ENCODE results near the gene C1orf56.
A peak's percentile ranks its signal among the peaks of the same experiment; 100 is the strongest.

DNA sequence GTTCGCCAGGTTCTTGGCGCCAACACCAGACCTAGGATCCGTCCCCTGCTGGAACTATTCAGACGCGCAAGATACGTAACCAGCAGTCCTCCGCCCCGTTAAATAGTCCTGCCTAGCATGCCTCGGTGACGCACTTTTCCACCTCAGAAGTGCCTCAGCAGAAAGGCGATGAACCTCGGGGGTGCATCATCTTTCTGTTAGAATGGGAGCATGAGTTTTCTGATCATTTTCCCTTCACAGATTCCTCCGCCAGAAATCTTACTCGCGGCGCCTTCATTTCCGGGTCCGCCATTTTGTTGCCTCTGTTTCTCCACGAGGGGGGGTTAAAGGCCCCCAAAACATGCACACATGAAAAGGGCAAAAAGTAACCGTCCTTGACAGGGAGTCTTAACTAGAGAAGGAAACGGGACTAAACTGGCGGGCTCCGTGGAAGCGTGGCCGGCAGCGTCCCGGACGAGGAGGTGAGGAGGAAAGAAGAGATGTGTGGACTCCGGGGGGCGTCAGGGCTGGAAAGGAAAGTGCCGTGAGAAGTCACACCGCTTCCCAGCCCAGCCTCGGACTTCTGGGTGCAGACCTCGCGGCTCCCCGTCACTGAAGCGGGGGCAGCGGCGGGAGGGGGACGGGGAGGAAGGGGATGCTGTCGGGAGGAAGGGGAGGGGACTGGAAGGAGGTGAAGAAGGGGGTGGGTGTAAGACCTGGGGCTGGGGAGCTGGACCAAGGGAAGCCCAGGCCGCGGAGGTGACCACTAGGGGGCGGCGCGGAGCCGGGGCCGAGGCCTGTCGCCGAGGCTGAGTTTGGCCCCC lies 23.1 kb downstream of the C1orf56 start, which contains the start of gene GABPB2:
- TF ChIP-seq, protein P1, sequence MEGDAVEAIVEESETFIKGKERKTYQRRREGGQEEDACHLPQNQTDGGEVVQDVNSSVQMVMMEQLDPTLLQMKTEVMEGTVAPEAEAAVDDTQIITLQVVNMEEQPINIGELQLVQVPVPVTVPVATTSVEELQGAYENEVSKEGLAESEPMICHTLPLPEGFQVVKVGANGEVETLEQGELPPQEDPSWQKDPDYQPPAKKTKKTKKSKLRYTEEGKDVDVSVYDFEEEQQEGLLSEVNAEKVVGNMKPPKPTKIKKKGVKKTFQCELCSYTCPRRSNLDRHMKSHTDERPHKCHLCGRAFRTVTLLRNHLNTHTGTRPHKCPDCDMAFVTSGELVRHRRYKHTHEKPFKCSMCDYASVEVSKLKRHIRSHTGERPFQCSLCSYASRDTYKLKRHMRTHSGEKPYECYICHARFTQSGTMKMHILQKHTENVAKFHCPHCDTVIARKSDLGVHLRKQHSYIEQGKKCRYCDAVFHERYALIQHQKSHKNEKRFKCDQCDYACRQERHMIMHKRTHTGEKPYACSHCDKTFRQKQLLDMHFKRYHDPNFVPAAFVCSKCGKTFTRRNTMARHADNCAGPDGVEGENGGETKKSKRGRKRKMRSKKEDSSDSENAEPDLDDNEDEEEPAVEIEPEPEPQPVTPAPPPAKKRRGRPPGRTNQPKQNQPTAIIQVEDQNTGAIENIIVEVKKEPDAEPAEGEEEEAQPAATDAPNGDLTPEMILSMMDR (IDR thresholded peaks at IDR 0.05; ENCODE audit: insufficient read depth, low read length, poor library complexity, severe bottlenecking), result peak; percentile 94
- TF ChIP-seq EZH2phosphoT487 (conservative IDR thresholded peaks at IDR 0.05; ENCODE audit: low read length), result no peak

All from SU-DHL-6 (cell line).